Effector CD8-positive, alpha-beta T cell (primary cell): ENCODE data around the gene CTDP1.
"Not testable (repeated sequence)": the region's sequence is repeated elsewhere in the genome, so short reads cannot be mapped to it uniquely, and the experiment has no call there.

ENCODE experiments used
- DNase-seq: peaks from one replicate; lab custom pipeline; 2025; lab: John Stamatoyannopoulos, UW

Gene CTDP1

GRCh38 chr18:79699653-79700052 is 20.1 kb downstream of the CTDP1 start:
- no peak for DNase-seq

GRCh38 chr18:79702906-79703305 is 23.3 kb downstream of the CTDP1 start:
- no peak for DNase-seq

GRCh38 chr18:79704631-79705030 is 25.0 kb downstream of the CTDP1 start:
- DNase-seq = no peak

GRCh38 chr18:79705272-79705671 is 25.7 kb downstream of the CTDP1 start:
- DNase-seq = no peak

- DNase-seq = no peak
Observed at GRCh38 chr18:79706006-79706405, 26.4 kb downstream of the CTDP1 start.

- no peak for DNase-seq
Observed at GRCh38 chr18:79706658-79707057, 27.1 kb downstream of the CTDP1 start.

- DNase-seq = no peak
Observed at GRCh38 chr18:79707239-79707638, 27.6 kb downstream of the CTDP1 start.

GRCh38 chr18:79707671-79708070 is 28.1 kb downstream of the CTDP1 start:
- no peak for DNase-seq

- DNase-seq = no peak
Observed at GRCh38 chr18:79708412-79708811, 28.8 kb downstream of the CTDP1 start.

- DNase-seq = no peak
Observed at GRCh38 chr18:79712206-79712857, 32.7 kb downstream of the CTDP1 start.

GRCh38 chr18:79713341-79713740 is 33.7 kb downstream of the CTDP1 start:
- DNase-seq = no peak

- DNase-seq = no peak
Observed at GRCh38 chr18:79714531-79715240, 35.1 kb downstream of the CTDP1 start.

- no peak for DNase-seq
Observed at GRCh38 chr18:79715280-79715679, 35.7 kb downstream of the CTDP1 start.

- no peak for DNase-seq
Observed at GRCh38 chr18:79717059-79717458, 37.5 kb downstream of the CTDP1 start.

- no peak for DNase-seq
Observed at GRCh38 chr18:79717555-79718074, 38.0 kb downstream of the CTDP1 start.

- no peak for DNase-seq
Observed at GRCh38 chr18:79718126-79718525, 38.5 kb downstream of the CTDP1 start.

GRCh38 chr18:79718878-79719477 is 39.4 kb downstream of the CTDP1 start:
- DNase-seq = no peak

GRCh38 chr18:79719478-79720358 is 40.1 kb downstream of the CTDP1 start:
- not testable (repeated sequence) for DNase-seq

- DNase-seq = no peak
Observed at GRCh38 chr18:79720359-79720733, 40.7 kb downstream of the CTDP1 start.

GRCh38 chr18:79723036-79723435 is 43.4 kb downstream of the CTDP1 start:
- no peak for DNase-seq

- DNase-seq = no peak
Observed at GRCh38 chr18:79723628-79724027, 44.0 kb downstream of the CTDP1 start.
